GM10266 (cell line): ENCODE data around the gene RSPO3.

Experiments
- DNase-seq: peaks from one replicate; pipeline ENCODE4 v3.0.0; 2012; ENCODE audit errors: extremely low spot score
- CTCF ChIP-seq: IDR thresholded peaks from 2 replicates; pipeline ENCODE4 v1.5.1; 2012; ENCODE audit warnings: mild to moderate bottlenecking, low read depth; ENCODE audit not compliant: control insufficient read depth, insufficient read depth; ENCODE audit errors: missing control alignments

Gene RSPO3

GRCh38 chr6:127200114-127200513, 81.6 kb downstream of the RSPO3 start:
- DNase-seq = no peak

GRCh38 chr6:127201321-127201720, 82.8 kb downstream of the RSPO3 start:
- no peak for TF ChIP-seq CTCF
- no peak for DNase-seq

More at GRCh38 chr6:127200114-127200513, 81.6 kb downstream of the RSPO3 start:
- no peak for TF ChIP-seq CTCF

GRCh38 chr6:127202676-127203075, 84.2 kb downstream of the RSPO3 start:
- no peak for TF ChIP-seq CTCF
- DNase-seq = no peak

GRCh38 chr6:127204281-127204680, 85.8 kb downstream of the RSPO3 start:
- DNase-seq = no peak
- no peak for TF ChIP-seq CTCF

- TF ChIP-seq CTCF = no peak
- no peak for DNase-seq
These were observed 86.6 kb downstream of the RSPO3 start for GRCh38 chr6:127205036-127205435.

GRCh38 chr6:127206531-127207095, 88.1 kb downstream of the RSPO3 start:
- no peak for DNase-seq
- TF ChIP-seq CTCF = no peak

- no peak for TF ChIP-seq CTCF
These were observed 89.2 kb downstream of the RSPO3 start for GRCh38 chr6:127207591-127208120.

More at GRCh38 chr6:127207591-127208120, 89.2 kb downstream of the RSPO3 start:
- no peak for DNase-seq
